Measurements from ENCODE around the gene FN3K.

The FN3K gene

DNA sequence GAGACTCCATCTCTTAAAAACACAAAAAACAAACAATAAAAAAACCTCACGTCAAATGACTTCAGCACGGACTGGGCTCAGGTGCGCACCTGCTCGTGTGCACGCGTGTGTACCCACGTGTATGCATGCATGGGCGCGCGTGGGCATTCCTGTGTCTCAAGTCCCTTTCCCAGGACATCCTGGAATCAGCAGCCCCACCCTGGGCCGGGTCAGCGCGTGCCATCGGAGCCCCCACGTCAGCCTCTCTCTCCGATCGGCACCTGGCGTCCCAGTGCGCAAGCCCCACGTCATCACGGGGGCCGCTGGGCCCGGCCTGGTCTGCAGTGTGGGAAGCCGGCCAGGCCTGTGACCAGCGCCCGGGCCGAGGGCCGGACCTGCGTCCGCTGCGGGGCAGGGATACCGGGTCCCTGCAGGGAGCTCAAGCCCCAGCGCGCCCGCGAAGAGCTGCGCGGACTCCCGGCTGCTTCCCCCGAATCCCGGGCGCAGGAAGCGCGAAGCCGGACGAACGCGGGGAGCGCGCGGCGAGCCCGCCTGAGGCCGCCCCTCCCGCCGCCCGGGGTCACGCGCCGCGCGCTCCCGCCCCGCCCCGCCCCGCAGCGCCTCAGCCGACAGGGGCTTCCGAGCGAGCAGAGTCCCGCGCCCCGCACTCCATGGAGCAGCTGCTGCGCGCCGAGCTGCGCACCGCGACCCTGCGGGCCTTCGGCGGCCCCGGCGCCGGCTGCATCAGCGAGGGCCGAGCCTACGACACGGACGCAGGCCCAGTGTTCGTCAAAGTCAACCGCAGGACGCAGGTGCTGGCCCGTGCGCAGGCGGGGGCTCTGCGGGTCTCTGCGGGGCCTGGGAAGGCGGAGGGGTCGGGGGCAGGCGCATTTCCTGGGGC, at the start of gene FN3K:
FN3K (plus strand) TSS at position 629 of the 880 bp plus-strand sequence; CDS start at position 651, 22 bp downstream.
- DNase-seq (ENCODE audit: low read depth in 2 of 2), result peak in 1 of 2 experiments; percentile 4

DNA sequence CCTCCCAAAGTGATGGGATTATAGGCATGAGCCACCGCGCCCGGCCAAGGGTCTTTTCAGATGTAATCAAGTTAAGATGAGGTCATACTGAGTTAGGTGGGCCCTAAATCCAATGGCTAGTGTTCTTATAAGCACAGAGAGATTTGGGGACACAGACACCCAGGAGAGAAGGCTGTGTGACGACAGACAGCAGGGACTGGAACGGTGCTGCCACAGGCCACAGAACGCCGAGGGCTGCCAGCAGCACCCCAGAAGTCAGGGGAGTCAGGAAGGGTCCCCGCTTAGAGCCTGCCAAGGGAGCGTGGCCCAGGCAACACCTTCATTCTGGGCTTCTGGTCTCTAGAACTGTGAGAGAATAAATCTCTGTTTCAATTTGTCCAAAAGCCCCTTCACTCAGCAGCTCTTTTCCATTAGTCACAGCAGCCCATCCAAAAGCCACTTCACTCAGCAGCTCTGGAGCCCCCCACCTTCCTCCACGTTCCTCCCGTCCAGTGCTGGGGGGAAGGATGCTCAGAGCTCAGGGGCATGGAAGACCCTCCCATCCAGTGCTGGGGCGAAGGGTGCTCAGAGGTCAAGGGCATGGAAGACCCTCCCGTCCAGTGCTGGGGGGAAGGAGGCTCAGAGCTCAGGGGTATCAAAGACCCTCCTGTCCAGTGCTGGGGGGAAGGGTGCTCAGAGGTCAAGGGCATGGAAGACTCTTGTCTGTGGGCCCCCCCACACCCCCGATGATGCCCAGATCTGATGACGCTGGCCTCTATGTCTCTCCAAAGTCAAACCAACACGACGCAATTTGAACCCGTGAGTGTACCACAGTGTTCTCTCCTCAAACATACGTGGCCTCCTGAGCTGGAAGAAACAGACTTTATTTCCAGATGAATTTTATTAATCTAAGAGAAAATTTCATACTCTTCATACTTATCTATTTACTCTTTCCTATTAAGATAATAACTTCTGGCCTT, 48.8 kb upstream of the FN3K start:
- no peak for DNase-seq (ENCODE audit: low read depth in 2 of 2)

- DNase-seq (ENCODE audit: low read depth in 2 of 2), result no peak
Measured at GRCh38 chr17:82687375-82687861, 48.0 kb upstream of the FN3K start.

GRCh38 chr17:82687871-82688270, 47.5 kb upstream of the FN3K start:
- DNase-seq (ENCODE audit: low read depth in 2 of 2), result no peak

GRCh38 chr17:82689077-82689476, 46.3 kb upstream of the FN3K start:
- DNase-seq (ENCODE audit: low read depth in 2 of 2), result no peak

- DNase-seq (ENCODE audit: low read depth in 2 of 2), result no peak
Measured at GRCh38 chr17:82690786-82691489, 44.5 kb upstream of the FN3K start.

DNA sequence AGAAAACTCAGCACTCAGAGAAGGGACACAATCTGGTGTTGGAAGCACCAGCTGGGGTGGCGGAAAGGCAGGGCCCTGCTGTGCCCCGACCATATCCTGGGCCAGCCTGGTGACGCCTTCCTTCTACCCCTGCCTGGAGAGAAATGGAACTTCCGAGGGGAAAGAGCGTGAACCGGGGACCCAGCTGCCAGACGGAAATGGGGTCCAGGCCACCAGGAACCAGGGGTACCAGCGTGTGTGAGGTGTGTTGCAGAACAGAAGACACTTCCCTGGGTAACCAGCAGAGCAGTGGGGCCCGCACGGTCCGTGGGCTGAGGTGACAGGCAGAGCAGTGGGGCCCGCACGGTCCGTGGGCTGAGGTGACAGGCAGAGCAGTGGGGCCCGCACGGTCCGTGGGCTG, 43.7 kb upstream of the FN3K start:
- DNase-seq (ENCODE audit: low read depth in 2 of 2), result no peak

- DNase-seq (ENCODE audit: low read depth in 2 of 2), result no peak
Measured at GRCh38 chr17:82692268-82692667, 43.1 kb upstream of the FN3K start.

DNA sequence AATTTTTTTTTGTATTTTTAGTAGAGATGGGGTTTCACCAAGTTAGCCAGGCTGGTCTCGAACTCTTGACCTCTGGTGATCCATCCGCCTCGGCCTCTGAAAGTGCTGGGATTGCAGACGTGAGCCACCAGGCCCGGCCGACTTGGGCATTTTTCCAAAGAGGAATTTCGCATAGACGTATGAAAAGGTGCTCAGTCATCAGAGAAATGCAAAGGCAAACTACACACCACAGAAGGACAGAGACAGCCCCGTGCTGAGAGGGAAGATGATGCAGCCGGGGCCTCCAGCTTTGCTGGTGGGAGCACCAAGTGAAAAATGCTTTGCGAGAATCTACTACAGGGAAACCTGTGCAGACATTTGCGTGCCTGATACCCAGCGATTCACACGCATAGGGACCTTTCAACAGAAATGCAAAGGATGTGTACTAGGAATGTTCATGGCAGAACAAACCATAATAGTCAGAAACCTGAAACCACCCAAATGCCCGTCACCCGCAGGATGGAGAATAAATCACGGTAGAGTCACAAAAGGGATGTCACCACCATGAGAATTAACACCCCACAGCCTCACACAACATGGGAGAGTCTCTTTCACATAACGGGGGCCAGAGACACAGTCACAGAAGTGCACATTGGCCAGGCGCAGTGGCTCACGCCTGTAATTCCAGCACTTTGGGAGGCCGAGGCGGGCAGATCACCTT, 42.1 kb upstream of the FN3K start:
- DNase-seq (ENCODE audit: low read depth in 2 of 2), result no peak

DNA sequence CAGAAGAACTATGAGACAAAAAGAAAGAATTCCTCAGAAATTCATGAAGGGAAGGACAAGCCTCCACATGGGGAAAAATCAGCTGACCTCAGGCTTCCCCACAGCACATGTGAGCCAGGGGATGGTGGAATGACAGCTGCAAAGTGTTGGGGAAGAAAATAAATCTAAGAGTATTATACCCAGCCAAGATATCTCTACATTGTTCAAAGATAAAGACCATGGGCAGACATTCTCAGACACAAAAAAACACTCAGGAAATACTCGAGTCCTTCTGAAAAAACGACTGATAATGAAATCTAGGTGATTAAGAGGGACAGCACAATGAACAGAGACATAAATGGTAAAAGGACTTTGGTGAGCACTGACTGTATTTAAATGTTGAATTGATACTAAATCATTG, 40.8 kb upstream of the FN3K start:
- no peak for DNase-seq (ENCODE audit: low read depth in 2 of 2)

- no peak for DNase-seq (ENCODE audit: low read depth in 2 of 2)
Measured at GRCh38 chr17:82696259-82696658, 39.2 kb upstream of the FN3K start.

- DNase-seq (ENCODE audit: low read depth in 2 of 2), result no peak
Measured at GRCh38 chr17:82696916-82697807, 38.3 kb upstream of the FN3K start.

GRCh38 chr17:82697808-82698064, 37.7 kb upstream of the FN3K start:
- no peak for DNase-seq (ENCODE audit: low read depth in 2 of 2)

DNA sequence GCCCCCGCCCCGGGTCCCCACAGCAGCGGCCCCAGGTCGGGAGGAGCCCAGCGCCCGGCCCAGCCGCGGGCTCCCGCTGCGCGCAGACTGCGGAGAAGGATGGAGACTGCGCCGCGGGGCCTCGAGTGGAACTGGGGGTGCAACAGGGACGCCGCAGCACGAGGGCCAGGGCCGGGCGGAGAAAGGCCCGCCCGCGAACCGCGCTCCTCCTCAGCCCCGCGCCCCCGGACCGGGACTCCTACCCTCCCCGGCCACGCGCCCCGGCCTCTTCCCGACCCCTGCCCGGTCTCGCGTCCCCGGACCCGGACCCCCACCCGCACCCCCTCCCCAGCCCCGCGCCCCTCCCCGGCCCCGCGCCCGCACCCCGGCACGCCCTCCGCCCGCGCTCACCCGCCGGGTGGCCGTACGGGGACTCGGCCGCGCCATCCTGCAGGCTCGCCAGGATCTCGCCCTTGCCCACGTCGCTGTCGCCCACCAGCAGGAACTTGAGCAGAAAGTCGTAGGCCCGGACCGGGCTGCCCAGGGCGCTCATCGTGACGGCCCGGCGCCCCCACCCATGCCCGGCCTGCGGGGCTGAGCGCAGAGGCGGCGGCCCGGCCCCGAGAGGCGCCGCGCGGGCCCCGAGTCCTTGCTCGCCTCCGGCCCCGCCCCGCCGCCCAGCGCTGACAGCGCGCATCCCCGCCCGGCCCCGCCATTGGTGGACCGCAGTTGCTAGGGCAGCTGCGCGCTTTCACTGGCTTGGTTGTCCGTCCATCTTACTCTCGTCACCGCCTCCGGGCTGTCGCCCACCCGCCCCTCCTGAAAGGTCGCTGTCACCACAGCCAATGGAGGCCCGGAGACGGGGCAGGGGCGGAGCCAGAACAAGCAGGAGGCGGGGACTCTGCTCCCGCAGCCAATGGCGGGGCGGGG, 37.1 kb upstream of the FN3K start, which contains the start of gene RAB40B:
RAB40B (minus strand) TSS at position 634 of the 909 bp plus-strand sequence; CDS start at position 532, 102 bp downstream.
- peak; percentile 96 for DNase-seq (ENCODE audit: low read depth in 2 of 2)

- DNase-seq (ENCODE audit: low read depth in 2 of 2), result no peak
Measured at GRCh38 chr17:82698974-82699442, 36.4 kb upstream of the FN3K start.

- no peak for DNase-seq (ENCODE audit: low read depth in 2 of 2)
Measured at GRCh38 chr17:82699551-82699950, 35.9 kb upstream of the FN3K start.

DNA sequence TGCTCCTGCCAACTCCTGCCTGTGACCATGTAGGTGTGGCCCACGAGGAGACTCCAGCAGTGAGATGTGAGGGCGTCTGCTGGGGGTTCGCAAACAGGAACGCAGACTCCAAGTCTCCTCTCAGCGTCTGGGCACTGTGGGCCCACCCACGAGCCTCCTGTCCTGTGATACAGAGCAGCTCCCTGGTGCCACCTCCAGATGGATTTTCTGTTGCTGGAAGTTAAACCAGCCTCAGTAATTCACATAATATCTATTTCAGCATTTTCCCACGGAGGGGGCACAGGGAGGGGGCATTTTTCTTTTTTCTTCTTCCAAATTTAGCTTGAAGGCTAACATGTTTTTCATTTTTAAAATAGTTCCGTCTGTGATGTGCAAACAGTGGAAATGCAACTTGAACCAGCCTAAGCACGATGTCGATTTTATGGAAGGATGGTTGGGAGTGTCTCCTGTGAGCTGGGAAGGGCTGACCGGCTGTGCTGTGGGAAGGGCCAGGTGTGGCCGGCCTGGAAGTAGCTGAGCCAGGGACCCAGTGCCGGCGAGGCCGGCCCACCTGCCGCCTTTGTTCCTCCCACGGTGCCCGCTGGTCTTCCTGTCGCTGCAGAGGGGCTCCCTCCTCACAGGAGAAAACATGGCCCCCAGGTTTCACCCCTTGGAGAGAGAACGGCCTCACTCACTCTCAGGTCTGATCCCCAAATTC, 33.0 kb upstream of the FN3K start:
- no peak for DNase-seq (ENCODE audit: low read depth in 2 of 2)

GRCh38 chr17:82703036-82703745, 32.2 kb upstream of the FN3K start:
- no peak for DNase-seq (ENCODE audit: low read depth in 2 of 2)

Measured in fibroblast of skin of left quadriceps (primary cell).